Activated gamma-delta T cell treated with anti-CD3 and anti-CD28 coated beads, Interleukin-2, amount 50 U/mL, for 16 hours (primary cell): Measurements from ENCODE around the gene MRM2.
A peak's percentile ranks its signal among the peaks of the same experiment; 100 is the strongest.
"Not testable (repeated sequence)": the region's sequence is repeated elsewhere in the genome, so short reads cannot be mapped to it uniquely, and the experiment has no call there.

Experiments
- DNase-seq: peaks from one replicate; pipeline ENCODE4 v3.0.0-alpha.2; 2020; ENCODE audit warnings: low read depth

MRM2 gene

GRCh38 chr7:2241580-2242540 is at the start of gene MRM2, which contains the start of gene NUDT1:
MRM2 (minus strand) TSS chr7:2242205; CDS start chr7:2242169, 36 bp downstream.
NUDT1 (plus strand) TSS chr7:2242226; CDS start chr7:2244575, 2,349 bp downstream.
- DNase-seq = peak; percentile 47

GRCh38 chr7:2290877-2291276 is 48.9 kb upstream of the MRM2 start:
- DNase-seq = no peak

- DNase-seq = no peak
Observed at GRCh38 chr7:2289621-2290020, 47.6 kb upstream of the MRM2 start.

GRCh38 chr7:2289111-2289586 is 47.1 kb upstream of the MRM2 start:
- no peak for DNase-seq

GRCh38 chr7:2288503-2288902 is 46.5 kb upstream of the MRM2 start:
- DNase-seq = no peak

- no peak for DNase-seq
Observed at GRCh38 chr7:2287745-2288144, 45.7 kb upstream of the MRM2 start.

- DNase-seq = no peak
Observed at GRCh38 chr7:2283074-2283473, 41.1 kb upstream of the MRM2 start.

- DNase-seq = no peak
Observed at GRCh38 chr7:2282185-2282751, 40.3 kb upstream of the MRM2 start.

- no peak for DNase-seq
Observed at GRCh38 chr7:2281541-2281940, 39.5 kb upstream of the MRM2 start.

- DNase-seq = no peak
Observed at GRCh38 chr7:2280424-2280823, 38.4 kb upstream of the MRM2 start.

- no peak for DNase-seq
Observed at GRCh38 chr7:2279896-2280295, 37.9 kb upstream of the MRM2 start.

- no peak for DNase-seq
Observed at GRCh38 chr7:2278026-2278425, 36.0 kb upstream of the MRM2 start.

GRCh38 chr7:2276107-2276506 is 34.1 kb upstream of the MRM2 start:
- DNase-seq = no peak

GRCh38 chr7:2275101-2275500 is 33.1 kb upstream of the MRM2 start:
- no peak for DNase-seq

- DNase-seq = no peak
Observed at GRCh38 chr7:2274666-2275065, 32.7 kb upstream of the MRM2 start.

- no peak for DNase-seq
Observed at GRCh38 chr7:2273866-2274265, 31.9 kb upstream of the MRM2 start.

- no peak for DNase-seq
Observed at GRCh38 chr7:2272031-2272430, 30.0 kb upstream of the MRM2 start.

- no peak for DNase-seq
Observed at GRCh38 chr7:2271273-2272026, 29.4 kb upstream of the MRM2 start.

- no peak for DNase-seq
Observed at GRCh38 chr7:2270495-2270894, 28.5 kb upstream of the MRM2 start.

GRCh38 chr7:2269991-2270460 is 28.0 kb upstream of the MRM2 start:
- DNase-seq = no peak

- DNase-seq = not testable (repeated sequence)
Observed at GRCh38 chr7:2269089-2269990, 27.3 kb upstream of the MRM2 start.
